ENCODE data around the gene DPPA2.
A peak's percentile ranks its signal among the peaks of the same experiment; 100 is the strongest.

The DPPA2 gene

DNA sequence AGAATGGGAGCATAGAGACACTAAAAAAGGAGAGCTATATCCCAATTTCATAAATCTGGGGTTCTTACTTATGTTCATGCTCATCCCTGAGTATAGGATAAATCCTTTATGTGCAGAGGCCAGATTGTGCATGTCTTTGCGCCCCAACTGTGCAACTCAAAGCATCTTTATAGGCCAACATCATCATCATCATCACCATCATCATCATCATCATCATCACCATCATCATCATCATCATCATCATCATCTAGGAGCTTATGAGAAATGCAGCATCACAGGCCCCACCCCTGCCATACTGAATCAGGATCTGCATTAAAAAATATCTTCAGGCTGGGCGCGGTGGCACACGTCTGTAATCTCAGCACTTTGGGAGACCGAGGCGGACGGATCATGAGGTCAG, 45.5 kb downstream of the DPPA2 start:
- TF ChIP-seq POLR2A (IDR thresholded peaks at IDR 0.05; ENCODE audit: low read depth, low read length): no peak
- DNase-seq (ENCODE audit: insufficient read length, low spot score) (no peak), FAIRE-seq (no peak)

DNA sequence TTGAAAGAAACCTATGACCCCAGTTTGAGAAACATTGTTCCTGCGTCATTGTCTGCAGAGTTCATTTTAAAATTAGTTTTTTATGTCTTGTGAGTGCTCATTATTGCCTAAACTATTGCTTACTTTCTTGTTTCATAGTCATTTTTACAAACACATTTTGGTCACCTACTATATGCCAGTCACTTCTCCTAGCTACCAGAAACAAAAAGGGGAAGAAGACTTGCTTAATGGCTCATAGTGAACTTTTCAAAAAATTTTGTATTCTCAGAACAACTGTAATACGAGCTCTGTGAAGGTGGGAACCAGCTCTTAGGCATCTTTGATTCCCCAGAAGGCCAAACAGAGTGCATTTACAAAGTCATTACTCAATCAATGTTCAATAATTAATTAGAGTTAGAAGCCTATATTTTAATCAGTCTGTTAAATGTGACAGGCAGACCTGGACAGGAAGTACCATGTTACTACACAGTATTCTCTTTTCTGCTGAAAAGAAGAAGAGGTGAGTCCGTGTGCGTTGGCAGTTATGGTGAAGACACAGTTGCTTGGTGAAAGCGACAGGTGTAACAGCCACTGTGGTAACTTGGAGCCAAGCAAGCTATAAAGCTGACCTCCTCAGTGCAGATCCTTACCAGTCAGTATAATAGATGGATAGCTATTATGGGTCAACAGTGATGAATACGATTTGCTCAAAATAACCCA, 46.6 kb downstream of the DPPA2 start:
- DNase-seq (ENCODE audit: insufficient read length, low spot score) (no peak), FAIRE-seq (no peak)
- no peak for TF ChIP-seq POLR2A (IDR thresholded peaks at IDR 0.05; ENCODE audit: low read depth, low read length)

- FAIRE-seq: no peak
- DNase-seq (ENCODE audit: insufficient read length, low spot score): no peak
- no peak for TF ChIP-seq POLR2A (IDR thresholded peaks at IDR 0.05; ENCODE audit: low read depth, low read length)
These were observed 48.1 kb downstream of the DPPA2 start for GRCh38 chr3:109268181-109268580.

DNA sequence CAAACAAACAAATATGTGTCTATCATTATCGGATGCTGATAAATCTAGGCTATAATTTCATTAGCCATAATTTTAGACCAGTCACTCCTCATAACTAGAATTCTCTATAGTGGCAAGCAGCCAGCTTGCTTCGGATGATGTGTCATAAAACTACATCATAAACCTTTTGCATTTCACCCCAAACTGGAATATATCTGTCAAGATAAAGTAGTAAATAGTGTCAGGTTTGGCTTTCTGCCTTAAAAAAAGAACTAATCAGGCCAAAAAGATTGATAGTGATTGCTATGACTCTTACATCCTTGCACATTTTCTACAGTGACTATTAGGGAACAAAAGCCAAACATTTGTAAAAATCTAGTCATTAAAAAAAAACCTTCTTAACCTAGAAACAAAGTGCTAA, 51.0 kb downstream of the DPPA2 start:
- no peak for TF ChIP-seq POLR2A (IDR thresholded peaks at IDR 0.05; ENCODE audit: low read depth, low read length)
- DNase-seq (ENCODE audit: insufficient read length, low spot score): no peak
- no peak for FAIRE-seq

DNA sequence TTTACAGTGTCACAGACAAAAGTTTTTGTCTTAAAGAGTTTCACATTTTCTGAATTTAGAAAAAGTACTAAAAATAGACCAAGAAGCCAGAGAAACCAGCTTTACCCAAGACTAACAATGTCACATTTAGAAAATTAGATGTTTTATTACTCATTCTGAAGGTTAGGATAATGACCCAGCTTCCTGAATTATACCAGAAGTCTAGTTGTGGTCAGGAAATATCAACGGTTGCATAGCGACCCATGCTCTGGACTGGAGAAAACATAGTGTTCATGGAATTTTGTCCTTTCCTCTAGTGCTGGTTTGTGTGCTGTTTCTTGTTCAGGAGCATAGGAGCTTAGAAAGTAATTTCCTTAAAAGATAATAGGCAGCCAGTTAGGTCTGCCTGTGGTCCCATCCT, 59.0 kb downstream of the DPPA2 start:
- FAIRE-seq: peak; percentile 71
- no peak for TF ChIP-seq POLR2A (IDR thresholded peaks at IDR 0.05; ENCODE audit: low read depth, low read length)
- peak; percentile 41 for DNase-seq (ENCODE audit: insufficient read length, low spot score)

DNA sequence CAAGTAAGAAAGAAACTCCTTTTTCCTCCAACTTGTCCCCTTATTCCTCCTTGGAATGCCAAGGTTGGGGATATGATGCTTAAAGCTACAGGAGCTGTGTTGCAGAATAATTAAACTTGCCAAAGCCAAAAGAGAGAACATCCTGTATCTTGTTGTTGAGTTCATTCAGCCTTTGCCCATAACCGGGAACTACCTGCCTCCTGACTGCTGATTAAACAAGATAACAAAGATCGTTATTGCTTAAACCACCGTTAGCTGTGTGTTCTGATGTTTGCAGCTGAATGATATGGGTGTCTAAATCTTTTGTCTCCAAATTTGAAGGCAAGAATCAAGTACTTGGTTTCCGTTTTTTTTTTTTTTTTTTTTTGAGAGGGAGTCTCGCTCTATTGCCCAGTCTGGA, 61.5 kb downstream of the DPPA2 start:
- no peak for TF ChIP-seq POLR2A (IDR thresholded peaks at IDR 0.05; ENCODE audit: low read depth, low read length)
- FAIRE-seq (no peak), DNase-seq (ENCODE audit: insufficient read length, low spot score) (no peak)

DNA sequence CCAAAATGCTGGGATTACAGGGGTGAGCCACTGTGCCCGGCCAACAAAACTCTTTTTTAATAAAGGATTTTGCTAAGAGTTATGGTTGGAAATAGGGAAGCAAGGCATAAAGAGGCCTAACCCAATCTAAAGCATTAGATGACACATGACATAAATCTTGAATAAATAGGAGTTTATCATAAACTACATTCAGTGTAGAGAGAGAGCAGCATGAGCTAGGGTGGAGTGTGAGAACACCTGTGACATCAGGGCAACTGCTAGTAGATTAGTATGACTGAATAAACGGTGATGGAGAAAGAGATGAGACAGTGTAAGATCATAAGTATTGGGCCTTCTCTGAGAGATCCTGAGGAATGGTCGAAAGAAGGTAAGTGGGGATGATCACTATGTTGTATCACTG, 63.7 kb downstream of the DPPA2 start:
- no peak for FAIRE-seq
- DNase-seq (ENCODE audit: insufficient read length, low spot score): no peak
- no peak for TF ChIP-seq POLR2A (IDR thresholded peaks at IDR 0.05; ENCODE audit: low read depth, low read length)
